ENCODE data around the gene POTEE. TPM values are rescaled to one million over a fixed set of nuclear protein-coding genes. Genes with fewer than 3 reads are reported as not detected.
"Not testable (repeated sequence)": the region's sequence is repeated elsewhere in the genome, so short reads cannot be mapped to it uniquely, and the experiment has no call there.

Gene POTEE
- polyA plus RNA-seq, 1 experiment, result not detected

GRCh38 chr2:131201098-131201497 is 8.2 kb upstream of the POTEE start:
- Histone ChIP-seq H3K27me3 (ENCODE audit: control insufficient read depth, insufficient read depth, low read length) (no peaks in the 10 kb centered on the region), H3K4me3 (ENCODE audit: low read depth, low read length) (no peak overlapping the region), H3K36me3 (ENCODE audit: control insufficient read depth, insufficient read depth, low read length) (no peaks in the 10 kb centered on the region)
- CTCF ChIA-PET, result no interaction called here
- DNase-seq (ENCODE audit: low read depth), result no peak
- POLR2A ChIA-PET, result no interaction called here
- TF ChIP-seq, protein P1, sequence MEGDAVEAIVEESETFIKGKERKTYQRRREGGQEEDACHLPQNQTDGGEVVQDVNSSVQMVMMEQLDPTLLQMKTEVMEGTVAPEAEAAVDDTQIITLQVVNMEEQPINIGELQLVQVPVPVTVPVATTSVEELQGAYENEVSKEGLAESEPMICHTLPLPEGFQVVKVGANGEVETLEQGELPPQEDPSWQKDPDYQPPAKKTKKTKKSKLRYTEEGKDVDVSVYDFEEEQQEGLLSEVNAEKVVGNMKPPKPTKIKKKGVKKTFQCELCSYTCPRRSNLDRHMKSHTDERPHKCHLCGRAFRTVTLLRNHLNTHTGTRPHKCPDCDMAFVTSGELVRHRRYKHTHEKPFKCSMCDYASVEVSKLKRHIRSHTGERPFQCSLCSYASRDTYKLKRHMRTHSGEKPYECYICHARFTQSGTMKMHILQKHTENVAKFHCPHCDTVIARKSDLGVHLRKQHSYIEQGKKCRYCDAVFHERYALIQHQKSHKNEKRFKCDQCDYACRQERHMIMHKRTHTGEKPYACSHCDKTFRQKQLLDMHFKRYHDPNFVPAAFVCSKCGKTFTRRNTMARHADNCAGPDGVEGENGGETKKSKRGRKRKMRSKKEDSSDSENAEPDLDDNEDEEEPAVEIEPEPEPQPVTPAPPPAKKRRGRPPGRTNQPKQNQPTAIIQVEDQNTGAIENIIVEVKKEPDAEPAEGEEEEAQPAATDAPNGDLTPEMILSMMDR (IDR thresholded peaks at IDR 0.05; ENCODE audit: insufficient read depth, low read depth, low read length), result no peak

DNA sequence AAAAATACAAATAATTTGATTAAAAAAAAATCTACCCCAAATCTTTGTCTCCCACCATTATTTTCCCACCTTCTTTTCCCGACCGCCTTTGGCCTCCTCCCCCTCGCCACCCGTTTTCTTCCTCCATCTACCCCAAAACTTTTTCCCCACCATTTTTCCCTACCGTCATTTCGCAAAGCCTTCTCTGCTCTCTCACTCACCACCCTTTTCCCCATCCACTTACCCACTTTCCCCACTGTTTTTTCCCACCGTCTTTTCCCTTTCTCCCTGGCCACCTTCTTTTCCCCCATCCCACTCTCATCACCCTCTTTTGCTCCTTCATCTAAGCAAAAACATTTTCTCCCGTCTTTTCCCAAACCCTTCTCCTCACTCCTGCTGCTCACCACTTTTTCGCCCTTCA is 1.5 kb upstream of the POTEE start:
- DNase-seq (ENCODE audit: low read depth); POLR2A ChIA-PET: not testable (repeated sequence)

GRCh38 chr2:131209773-131210104 is 403 bp downstream of the POTEE start:
- CTCF ChIA-PET; H3K36me3 ChIP-seq (ENCODE audit: control insufficient read depth, insufficient read depth, low read length); H3K27me3 ChIP-seq (ENCODE audit: control insufficient read depth, insufficient read depth, low read length); DNase-seq (ENCODE audit: low read depth); POLR2A ChIA-PET; H3K4me3 ChIP-seq (ENCODE audit: low read depth, low read length): not testable (repeated sequence)

More for the DNA sequence above, 1.5 kb upstream of the POTEE start:
- CTCF ChIA-PET; H3K4me3 ChIP-seq (ENCODE audit: low read depth, low read length); H3K36me3 ChIP-seq (ENCODE audit: control insufficient read depth, insufficient read depth, low read length); H3K27me3 ChIP-seq (ENCODE audit: control insufficient read depth, insufficient read depth, low read length): not testable (repeated sequence)

GRCh38 chr2:131210434-131211211 is 1.3 kb downstream of the POTEE start:
- H3K27me3 ChIP-seq (ENCODE audit: control insufficient read depth, insufficient read depth, low read length); DNase-seq (ENCODE audit: low read depth); CTCF ChIA-PET; H3K36me3 ChIP-seq (ENCODE audit: control insufficient read depth, insufficient read depth, low read length); H3K4me3 ChIP-seq (ENCODE audit: low read depth, low read length); POLR2A ChIA-PET: not testable (repeated sequence)

- H3K36me3 ChIP-seq (ENCODE audit: control insufficient read depth, insufficient read depth, low read length); H3K4me3 ChIP-seq (ENCODE audit: low read depth, low read length); DNase-seq (ENCODE audit: low read depth); POLR2A ChIA-PET; CTCF ChIA-PET; H3K27me3 ChIP-seq (ENCODE audit: control insufficient read depth, insufficient read depth, low read length): not testable (repeated sequence)
Measured at GRCh38 chr2:131217238-131217986, 8.1 kb downstream of the POTEE start.

DNA sequence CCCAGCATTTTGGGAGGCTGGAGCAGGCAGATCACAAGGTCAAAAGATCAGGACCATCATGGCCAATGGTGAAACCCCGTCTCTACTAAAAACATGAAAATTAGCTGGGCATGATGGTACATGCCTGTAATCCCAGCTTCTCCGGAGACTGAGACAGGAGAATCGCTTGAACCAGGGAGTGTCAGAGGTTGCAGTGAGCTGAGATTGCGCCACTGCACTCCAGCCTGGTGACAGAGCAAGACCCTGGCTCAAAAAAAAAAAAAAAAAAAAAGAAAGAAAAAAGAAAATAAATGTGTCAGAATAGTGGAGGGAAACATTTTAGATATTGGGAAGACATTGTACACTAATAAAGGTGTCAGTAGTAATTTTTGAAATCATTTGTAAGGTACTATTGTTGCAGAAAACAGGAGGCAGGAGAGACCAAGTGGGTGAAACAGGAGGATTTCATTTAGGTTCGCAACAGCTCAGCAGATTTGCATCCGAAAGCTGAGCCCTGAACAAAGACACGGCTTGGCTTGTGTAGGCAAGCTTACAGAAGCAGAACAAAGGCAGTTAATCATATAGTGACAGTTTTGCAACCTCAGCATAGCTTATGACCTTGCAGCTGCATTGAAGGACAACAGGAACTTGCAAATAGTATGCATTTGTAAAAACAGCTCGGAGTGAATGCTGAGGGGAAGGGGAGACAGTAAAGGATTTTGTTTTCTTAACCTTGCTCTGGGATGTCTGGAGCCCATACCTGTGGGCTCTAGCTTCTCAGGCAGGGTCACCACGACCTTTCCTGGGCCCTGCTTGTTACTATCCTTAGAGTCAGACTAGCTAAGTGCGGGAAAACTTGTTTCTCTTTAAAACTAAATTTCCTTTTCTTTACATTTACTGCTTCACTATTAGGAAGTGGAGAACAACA is 26.5 kb downstream of the POTEE start:
- POLR2A ChIA-PET; CTCF ChIA-PET; H3K4me3 ChIP-seq (ENCODE audit: low read depth, low read length); H3K36me3 ChIP-seq (ENCODE audit: control insufficient read depth, insufficient read depth, low read length); H3K27me3 ChIP-seq (ENCODE audit: control insufficient read depth, insufficient read depth, low read length); DNase-seq (ENCODE audit: low read depth): not testable (repeated sequence)

Small RNAs within 50 kb of the gene (small RNA-seq; reads per million reads assigned to genes)
- not detected for gene AC009477.1 (ENCODE audit: insufficient read length, low read depth, low replicate concordance)
- not detected for gene RNU6-127P (ENCODE audit: insufficient read length, low read depth, low replicate concordance)

Other genes with a start within 250 kb of the POTEE start
- gene FAM168B, start 116.1 kb upstream of the POTEE start, polyA plus RNA-seq (2011; rRNA removed), result 62.9 and 85.6 TPM in 2 replicates
- 71.3 and 83.2 TPM in 2 replicates for gene PLEKHB2, start 104.2 kb upstream of the POTEE start, polyA plus RNA-seq (2011; rRNA removed)
- not detected in 2 replicates for gene RAB6D, start 154.6 kb downstream of the POTEE start, polyA plus RNA-seq (2011; rRNA removed)